GM12878 (cell line): ENCODE results near the gene SEMA4F. TPM values are rescaled to one million over a fixed set of nuclear protein-coding genes. Genes with fewer than 3 reads are reported as not detected.

Source experiments
- ATAC-seq: fragments of 200-7000 bp; cut with Tn5 transposase; 3 replicates; pipeline ENCODE4 v1.9.1; 2020; ENCODE audit warnings: mild to moderate bottlenecking, moderate library complexity
- BruUV-seq: library from RNA; stranded (reverse); fragments of 400-500 nt; replicated peaks from 2 replicates; lab custom pipeline; 2021; lab: Mats Ljungman, UMichigan
- CTCF ChIA-PET: fragments of 300-600 bp; sonication (Branson Sonifier 250); formaldehyde crosslinking; extraction: SDS; loops from one replicate; lab custom pipeline; 2021; ENCODE audit warnings: inconsistent platforms; lab: Yijun Ruan, JAX
- POLR2A ChIA-PET: fragments of 350-600 bp; formaldehyde crosslinking; extraction: SDS; loops from one replicate; lab custom pipeline; 2021; ENCODE audit warnings: inconsistent platforms; lab: Charles Lee
- RAD21 ChIA-PET: fragments of 300-600 bp; sonication (Branson Sonifier 250); formaldehyde crosslinking; loops from one replicate; lab custom pipeline; 2023; ENCODE audit warnings: antibody characterized with exemption; ENCODE audit not compliant: unreplicated experiment; lab: Charles Lee
- SMC1A ChIA-PET: fragments of 300-600 bp; sonication (Branson Sonifier 250); formaldehyde crosslinking; loops from one replicate; lab custom pipeline; 2023; ENCODE audit not compliant: unreplicated experiment, uncharacterized antibody; lab: Charles Lee
- DNase-seq: peaks from one replicate; pipeline ENCODE4 v3.0.0-alpha.2; 2011; ENCODE audit warnings: low read depth, low spot score
- FAIRE-seq: peaks from 3 replicates; lab custom pipeline; 2011; peaks lifted over from hg19 to GRCh38; lab: Jason Lieb, UNC
- H2AFZ ChIP-seq: 2 replicates; pipeline ENCODE4 v1.6.0; 2011; ENCODE audit warnings: low read depth, low read length, control low read depth; ENCODE audit not compliant: control insufficient read depth
- H3K27ac ChIP-seq: 2 replicates; pipeline ENCODE4 v1.5.1; 2011; ENCODE audit warnings: control low read depth; ENCODE audit not compliant: control insufficient read depth, insufficient read depth
- H3K27me3 ChIP-seq, 2 experiments: replicated peaks in 1 of 2; 2 replicates each; pipeline versions ENCODE4 v1.6.0 to v1.6.1; 2011; ENCODE audit warnings: low read length in 1 of 2; ENCODE audit not compliant: control insufficient read depth in 2 of 2, insufficient read depth in 2 of 2
- H3K36me3 ChIP-seq, 2 experiments: 2 replicates each; pipeline ENCODE4 v1.5.1; 2011; ENCODE audit warnings: low read length in 1 of 2; ENCODE audit not compliant: control insufficient read depth in 2 of 2, insufficient read depth in 2 of 2
- H3K4me1 ChIP-seq: 2 replicates; pipeline ENCODE4 v1.6.1; 2011; ENCODE audit warnings: mild to moderate bottlenecking, low read length, moderate library complexity, mixed read lengths; ENCODE audit not compliant: control insufficient read depth, insufficient read depth
- H3K4me2 ChIP-seq: 2 replicates; pipeline ENCODE4 v1.6.0; 2011; ENCODE audit warnings: control low read depth; ENCODE audit not compliant: control insufficient read depth, insufficient read depth
- H3K4me3 ChIP-seq: fragments of 200-600 bp; sonication (generic); 2 replicates; pipeline ENCODE4 v1.5.1; 2016
- H3K79me2 ChIP-seq: 2 replicates; pipeline ENCODE4 v1.6.0; 2011; ENCODE audit warnings: low read length; ENCODE audit not compliant: control insufficient read depth, insufficient read depth
- H3K9ac ChIP-seq: 2 replicates; pipeline ENCODE4 v1.8.0; 2011; ENCODE audit warnings: low read length, control low read depth, mixed read lengths; ENCODE audit not compliant: control insufficient read depth, insufficient read depth
- H3K9me3 ChIP-seq: replicated peaks from 3 replicates; pipeline ENCODE4 v1.5.1; 2011; ENCODE audit warnings: mild to moderate bottlenecking, low read length; ENCODE audit not compliant: control insufficient read depth, insufficient read depth
- H4K20me1 ChIP-seq: 2 replicates; pipeline ENCODE4 v1.6.0; 2011; ENCODE audit not compliant: control insufficient read depth, insufficient read depth
- ATF2 ChIP-seq: IDR thresholded peaks from 2 replicates; pipeline ENCODE4 v1.6.1; 2012; ENCODE audit warnings: low read length, inconsistent platforms
- BCLAF1 ChIP-seq: fragments of 450-650 bp; IDR thresholded peaks from 2 replicates; pipeline ENCODE4 v1.6.1; 2017; ENCODE audit warnings: antibody characterized with exemption, mild to moderate bottlenecking, moderate library complexity
- HDAC2 ChIP-seq: fragments of 200-600 bp; sonication (generic); IDR thresholded peaks from 2 replicates; pipeline ENCODE4 v1.6.1; 2017
- MEF2A ChIP-seq: IDR thresholded peaks from 2 replicates; pipeline ENCODE4 v1.6.1; 2011; ENCODE audit warnings: low read depth, mild to moderate bottlenecking, low read length, moderate library complexity; ENCODE audit not compliant: insufficient read depth
- POLR2AphosphoS5 ChIP-seq: IDR thresholded peaks from 2 replicates; pipeline ENCODE4 v1.6.1; 2011; ENCODE audit warnings: mild to moderate bottlenecking, low read length, inconsistent platforms
- POU2F2 ChIP-seq: IDR thresholded peaks from 3 replicates; pipeline ENCODE4 v1.6.1; 2011; ENCODE audit warnings: low read depth, mild to moderate bottlenecking, low read length, borderline replicate concordance
- in situ Hi-C: fragments of 300-500 bp; cut with MboI; formaldehyde crosslinking; loops from 9 replicates; pipeline ENCODE4 v1.14.3; 2018; ENCODE audit warnings: mixed read lengths
- intact Hi-C: fragments of 100-400 bp; cut with micrococcal nuclease; formaldehyde crosslinking; loops from one replicate; pipeline ENCODE4 v1.14.2; 2022; ENCODE audit not compliant: unreplicated experiment
- polyA plus RNA-seq, 11 experiments: library from polyadenylated mRNA; depleted of rRNA in 4 of 11; unstranded in 6 of 11; stranded (reverse) in 5 of 11; fragments of >200 nt; fragmentation: Nextera tagmentation in 4 of 11; fragmentation: Illumina TruSeq in 1 of 11; extraction: Ambion mirVana in 4 of 11; extraction: Trizol in 1 of 11; gene quantifications; 1 replicate in 1 of 11; 2 replicates in 10 of 11; pipeline versions ENCODE4 v1.2.1 to v1.2.3, GENCODE V29; 2011 to 2016; ENCODE audit warnings: inconsistent platforms in 2 of 11, missing spikeins in 2 of 11, low read depth in 1 of 11
- total RNA-seq, 4 experiments: library from RNA; depleted of rRNA in 3 of 4; stranded (reverse); fragments of >200 nt in 3 of 4; fragmentation: Illumina TruSeq in 1 of 4; extraction: Trizol in 1 of 4; gene quantifications; 2 replicates each; pipeline versions ENCODE4 v1.2.1 to v1.2.3, GENCODE V29; 2013 to 2021

The SEMA4F gene
- total and polyA plus RNA-seq, 10 of the 15 experiments (the other 5 are each of a cell fraction or from before 2014, with no cell fraction given): 0.26 to 3.0 (median 2.1) TPM

- TF ChIP-seq BCLAF1 (no peak), MEF2A (no peak)
These were observed 16.2 kb downstream of the SEMA4F start (continued) for GRCh38 chr2:74670263-74670662.

- ChIA-PET SMC1A (no interaction called here), CTCF (no interaction called here), RAD21 (no interaction called here), POLR2A (no interaction called here)
- BruUV-seq: no TSS peak
- Histone ChIP-seq H4K20me1 (no peaks in the 10 kb centered on the region), H2AFZ (no peak overlapping the region), H3K79me2 (no peaks in the 10 kb centered on the region), H3K27ac (no peak overlapping the region), H3K27me3 (no peaks in the 10 kb centered on the region), H3K4me3 (no peak overlapping the region), H3K36me3 (no peaks in the 10 kb centered on the region), H3K4me2 (no peak overlapping the region), H3K4me1 (no peaks in the 10 kb centered on the region), H3K9ac (no peak overlapping the region), H3K9me3 (no peaks in the 10 kb centered on the region)
- no peak for DNase-seq
- ATAC-seq: no peak
- intact Hi-C loops: no loop called here
- in situ Hi-C loops: no loop called here
- TF ChIP-seq POLR2AphosphoS5 (no peak), ATF2 (no peak), HDAC2 (no peak), POU2F2 (no peak)
- FAIRE-seq: no peak
These were observed 17.4 kb downstream of the SEMA4F start for GRCh38 chr2:74671479-74671878.
